ENCODE measurements around the gene TRIM25.

TRIM25 gene

GRCh38 chr17:56863974-56864373 lies 49.9 kb downstream of the TRIM25 start:
- no peak for DNase-seq

GRCh38 chr17:56861899-56862298 lies 52.0 kb downstream of the TRIM25 start:
- DNase-seq: no peak

GRCh38 chr17:56851008-56851407 lies 62.8 kb downstream of the TRIM25 start:
- DNase-seq: no peak

GRCh38 chr17:56850591-56850990 lies 63.3 kb downstream of the TRIM25 start:
- no peak for DNase-seq

DNA sequence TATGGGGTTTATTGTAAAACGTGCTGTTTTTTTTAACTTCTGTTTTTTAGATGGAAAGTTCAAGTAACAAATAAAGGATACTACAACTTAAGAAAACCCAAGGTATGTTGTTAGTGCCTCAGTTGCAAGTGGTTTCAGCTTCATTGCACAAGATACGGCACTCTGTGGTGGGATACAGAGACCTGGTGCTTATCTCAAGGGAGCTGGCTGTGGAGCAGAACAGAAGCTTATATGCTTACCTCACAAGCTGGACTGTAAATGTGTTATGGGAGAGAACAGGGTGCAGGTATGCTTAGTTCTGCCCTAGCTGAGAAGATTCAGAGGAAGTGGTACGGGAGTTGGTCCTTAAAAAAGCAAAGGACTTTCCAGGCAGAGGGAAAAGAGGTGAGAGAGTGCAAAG lies 64.7 kb downstream of the TRIM25 start:
- DNase-seq: no peak

- DNase-seq: no peak
These were observed 66.7 kb downstream of the TRIM25 start for GRCh38 chr17:56847106-56847505.

- DNase-seq: no peak
These were observed 67.9 kb downstream of the TRIM25 start for GRCh38 chr17:56845934-56846333.

DNA sequence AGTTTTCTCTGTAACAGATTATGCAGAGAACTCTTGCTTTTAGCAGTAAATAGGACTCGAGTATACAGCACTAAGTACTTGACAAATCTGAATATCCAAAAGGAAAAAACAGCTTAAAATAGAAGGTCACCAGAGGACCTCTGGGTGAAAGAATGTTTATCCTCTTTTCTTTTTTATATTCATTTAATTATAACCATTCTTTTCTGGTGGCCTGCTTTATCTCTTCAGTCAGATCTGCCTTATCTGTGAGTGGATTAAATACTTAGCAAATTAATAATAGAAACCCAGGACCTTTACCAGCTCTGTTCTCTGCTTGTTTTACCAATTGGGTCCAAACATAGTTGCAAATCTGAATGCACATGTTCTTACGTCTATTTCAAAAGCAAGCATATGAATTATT lies 71.3 kb downstream of the TRIM25 start:
- DNase-seq: no peak

- no peak for DNase-seq
These were observed 75.2 kb downstream of the TRIM25 start for GRCh38 chr17:56838687-56839086.

Data from activated CD8-positive, alpha-beta memory T cell treated with anti-CD3 and anti-CD28 coated beads, Interleukin-2, amount 50 U/mL, for 4 hours (primary cell).